Measurements from ENCODE around the gene KIF11.
"Not testable (repeated sequence)": the region's sequence is repeated elsewhere in the genome, so short reads cannot be mapped to it uniquely, and the experiment has no call there.

Gene KIF11

GRCh38 chr10:92592761-92593618, at the start of gene KIF11:
KIF11 (plus strand) TSS chr10:92593130; CDS start chr10:92593376, 246 bp downstream.
- DNase-seq = peak; percentile 87

GRCh38 chr10:92544296-92544695, 48.6 kb upstream of the KIF11 start:
- no peak for DNase-seq

GRCh38 chr10:92545556-92545955, 47.4 kb upstream of the KIF11 start:
- no peak for DNase-seq

GRCh38 chr10:92547676-92548075, 45.3 kb upstream of the KIF11 start:
- no peak for DNase-seq

- no peak for DNase-seq
These were observed 42.0 kb upstream of the KIF11 start for GRCh38 chr10:92550924-92551323.

GRCh38 chr10:92552310-92552709, 40.6 kb upstream of the KIF11 start:
- DNase-seq = no peak

GRCh38 chr10:92553959-92554358, 39.0 kb upstream of the KIF11 start:
- DNase-seq = no peak

- no peak for DNase-seq
These were observed 33.9 kb upstream of the KIF11 start for GRCh38 chr10:92559046-92559445.

- no peak for DNase-seq
These were observed 30.5 kb upstream of the KIF11 start for GRCh38 chr10:92562424-92562823.

GRCh38 chr10:92567952-92568600, 24.9 kb upstream of the KIF11 start:
- DNase-seq = no peak

- DNase-seq = no peak
These were observed 23.9 kb upstream of the KIF11 start for GRCh38 chr10:92569071-92569470.

GRCh38 chr10:92569663-92570062, 23.3 kb upstream of the KIF11 start:
- not testable (repeated sequence) for DNase-seq

- DNase-seq = no peak
These were observed 21.3 kb upstream of the KIF11 start for GRCh38 chr10:92571649-92572048.

- no peak for DNase-seq
These were observed 20.4 kb upstream of the KIF11 start for GRCh38 chr10:92572362-92573090.

GRCh38 chr10:92573091-92573797, 19.7 kb upstream of the KIF11 start:
- DNase-seq = no peak

GRCh38 chr10:92573798-92574547, 19.0 kb upstream of the KIF11 start, which contains the start of gene IDE:
IDE (minus strand) TSS chr10:92574093; CDS start chr10:92574019, 74 bp downstream.
- peak; percentile 76 for DNase-seq

- peak; percentile 24 for DNase-seq
These were observed 18.2 kb upstream of the KIF11 start for GRCh38 chr10:92574548-92575261.

- DNase-seq = no peak
These were observed 17.0 kb upstream of the KIF11 start for GRCh38 chr10:92575961-92576360.

- DNase-seq = not testable (repeated sequence)
These were observed 10.6 kb upstream of the KIF11 start for GRCh38 chr10:92582347-92582746.

GRCh38 chr10:92590623-92591549, 2.0 kb upstream of the KIF11 start:
- DNase-seq = no peak

Data from NCI-H526 treated with DMSO at 0.1 percent for 48 hours (cell line).